ENCODE measurements around the gene LRP5.
"Not testable (repeated sequence)": the region's sequence is repeated elsewhere in the genome, so short reads cannot be mapped to it uniquely, and the experiment has no call there.

The LRP5 gene

GRCh38 chr11:68329536-68329935 lies 17.1 kb downstream of the LRP5 start:
- no peak for DNase-seq (ENCODE audit: low read depth)

GRCh38 chr11:68329978-68330699 lies 17.7 kb downstream of the LRP5 start:
- no peak for DNase-seq (ENCODE audit: low read depth)

- no peak for DNase-seq (ENCODE audit: low read depth)
Measured at GRCh38 chr11:68330700-68331337, 18.4 kb downstream of the LRP5 start.

- DNase-seq (ENCODE audit: low read depth), result no peak
Measured at GRCh38 chr11:68331338-68331947, 19.1 kb downstream of the LRP5 start.

GRCh38 chr11:68332186-68332585 lies 19.8 kb downstream of the LRP5 start:
- no peak for DNase-seq (ENCODE audit: low read depth)

GRCh38 chr11:68333173-68333572 lies 20.8 kb downstream of the LRP5 start:
- DNase-seq (ENCODE audit: low read depth), result no peak

- DNase-seq (ENCODE audit: low read depth), result no peak
Measured at GRCh38 chr11:68334923-68335322, 22.5 kb downstream of the LRP5 start.

- DNase-seq (ENCODE audit: low read depth), result no peak
Measured at GRCh38 chr11:68335683-68336082, 23.3 kb downstream of the LRP5 start.

- DNase-seq (ENCODE audit: low read depth), result no peak
Measured at GRCh38 chr11:68336716-68337115, 24.3 kb downstream of the LRP5 start.

GRCh38 chr11:68337399-68337835 lies 25.0 kb downstream of the LRP5 start:
- no peak for DNase-seq (ENCODE audit: low read depth)

- peak; percentile 57 for DNase-seq (ENCODE audit: low read depth)
Measured at GRCh38 chr11:68338051-68338780, 25.8 kb downstream of the LRP5 start.

GRCh38 chr11:68340003-68340767 lies 27.8 kb downstream of the LRP5 start:
- DNase-seq (ENCODE audit: low read depth), result no peak

- no peak for DNase-seq (ENCODE audit: low read depth)
Measured at GRCh38 chr11:68340784-68341556, 28.6 kb downstream of the LRP5 start.

- no peak for DNase-seq (ENCODE audit: low read depth)
Measured at GRCh38 chr11:68341557-68342458, 29.4 kb downstream of the LRP5 start.

GRCh38 chr11:68342459-68343158 lies 30.2 kb downstream of the LRP5 start:
- no peak for DNase-seq (ENCODE audit: low read depth)

GRCh38 chr11:68343761-68344256 lies 31.4 kb downstream of the LRP5 start:
- no peak for DNase-seq (ENCODE audit: low read depth)

- DNase-seq (ENCODE audit: low read depth), result not testable (repeated sequence)
Measured at GRCh38 chr11:68344821-68345220, 32.4 kb downstream of the LRP5 start.

GRCh38 chr11:68345776-68346461 lies 33.5 kb downstream of the LRP5 start:
- DNase-seq (ENCODE audit: low read depth), result no peak

- DNase-seq (ENCODE audit: low read depth), result no peak
Measured at GRCh38 chr11:68346462-68346790, 34.0 kb downstream of the LRP5 start.

All from iris pigment epithelial cell (primary cell).